Loucy (cell line): ENCODE measurements around the gene PUM1.

Experiments used
- H2AFZ ChIP-seq: fragments of 200-600 bp; sonication (generic); 2 replicates; pipeline ENCODE4 v1.6.0; 2016; ENCODE audit warnings: antibody characterized with exemption, mild to moderate bottlenecking, low read length, moderate library complexity
- H3F3A ChIP-seq: fragments of 200-600 bp; 2 replicates; pipeline ENCODE4 v1.6.0; 2016; ENCODE audit warnings: antibody characterized with exemption, low read depth, mild to moderate bottlenecking
- H3K27me3 ChIP-seq: fragments of 200-600 bp; sonication (generic); 2 replicates; pipeline ENCODE4 v1.6.1; 2014; ENCODE audit warnings: low read length, mild to moderate bottlenecking; ENCODE audit not compliant: insufficient read depth, poor library complexity, severe bottlenecking
- H3K36me3 ChIP-seq: fragments of 200-600 bp; sonication (generic); 2 replicates; pipeline ENCODE4 v1.6.1; 2016; ENCODE audit warnings: low read length; ENCODE audit not compliant: insufficient read depth
- H3K4me1 ChIP-seq: fragments of 200-600 bp; sonication (generic); 2 replicates; pipeline ENCODE4 v1.5.1; 2014; ENCODE audit warnings: low read length, mild to moderate bottlenecking; ENCODE audit not compliant: insufficient read depth, poor library complexity, severe bottlenecking
- H3K4me2 ChIP-seq: fragments of 200-600 bp; sonication (generic); 2 replicates; pipeline ENCODE4 v1.6.0; 2014; ENCODE audit warnings: antibody characterized with exemption, low read length, low read depth, mild to moderate bottlenecking; ENCODE audit not compliant: poor library complexity, severe bottlenecking
- H3K4me3 ChIP-seq: fragments of 200-600 bp; sonication (generic); 2 replicates; pipeline ENCODE4 v1.5.1; 2014; ENCODE audit warnings: low read length, mild to moderate bottlenecking, mixed read lengths; ENCODE audit not compliant: poor library complexity, severe bottlenecking
- H3K79me2 ChIP-seq: fragments of 200-600 bp; sonication (generic); 2 replicates; pipeline ENCODE4 v1.6.1; 2014; ENCODE audit warnings: low read length; ENCODE audit not compliant: insufficient read depth
- H3K9ac ChIP-seq: fragments of 200-600 bp; sonication (generic); 2 replicates; pipeline ENCODE4 v1.6.0; 2014; ENCODE audit warnings: mild to moderate bottlenecking, low read depth, low read length, moderate library complexity; ENCODE audit not compliant: poor library complexity, severe bottlenecking
- H3K9me2 ChIP-seq: fragments of 200-600 bp; sonication (generic); replicated peaks from 2 replicates; pipeline ENCODE4 v1.6.1; 2016; ENCODE audit warnings: low read depth, low read length, mixed read lengths
- H3K9me3 ChIP-seq: fragments of 200-600 bp; sonication (generic); 2 replicates; pipeline ENCODE4 v1.6.1; 2014; ENCODE audit warnings: mild to moderate bottlenecking, antibody characterized with exemption, low read length, low read depth; ENCODE audit not compliant: insufficient read depth
- H4K20me1 ChIP-seq: fragments of 200-600 bp; sonication (generic); 2 replicates; pipeline ENCODE4 v1.6.0; 2014; ENCODE audit warnings: antibody characterized with exemption, low read length, mild to moderate bottlenecking; ENCODE audit not compliant: insufficient read depth, poor library complexity, severe bottlenecking
- EZH2phosphoT487 ChIP-seq: fragments of 200-600 bp; IDR thresholded peaks from 2 replicates; pipeline ENCODE4 v1.6.1; 2018; ENCODE audit warnings: antibody characterized with exemption, mild to moderate bottlenecking, moderate library complexity, borderline replicate concordance
- TF ChIP-seq, protein P1 (sequence below): fragments of 200-600 bp; sonication (generic); conservative IDR thresholded peaks from 2 replicates; pipeline ENCODE4 v1.5.1; 2014; ENCODE audit warnings: mild to moderate bottlenecking, antibody characterized with exemption, low read length

PUM1 gene

GRCh38 chr1:30891227-30891552 lies 174.3 kb downstream of the PUM1 start:
- TF ChIP-seq EZH2phosphoT487: no peak
- TF ChIP-seq, protein P1, sequence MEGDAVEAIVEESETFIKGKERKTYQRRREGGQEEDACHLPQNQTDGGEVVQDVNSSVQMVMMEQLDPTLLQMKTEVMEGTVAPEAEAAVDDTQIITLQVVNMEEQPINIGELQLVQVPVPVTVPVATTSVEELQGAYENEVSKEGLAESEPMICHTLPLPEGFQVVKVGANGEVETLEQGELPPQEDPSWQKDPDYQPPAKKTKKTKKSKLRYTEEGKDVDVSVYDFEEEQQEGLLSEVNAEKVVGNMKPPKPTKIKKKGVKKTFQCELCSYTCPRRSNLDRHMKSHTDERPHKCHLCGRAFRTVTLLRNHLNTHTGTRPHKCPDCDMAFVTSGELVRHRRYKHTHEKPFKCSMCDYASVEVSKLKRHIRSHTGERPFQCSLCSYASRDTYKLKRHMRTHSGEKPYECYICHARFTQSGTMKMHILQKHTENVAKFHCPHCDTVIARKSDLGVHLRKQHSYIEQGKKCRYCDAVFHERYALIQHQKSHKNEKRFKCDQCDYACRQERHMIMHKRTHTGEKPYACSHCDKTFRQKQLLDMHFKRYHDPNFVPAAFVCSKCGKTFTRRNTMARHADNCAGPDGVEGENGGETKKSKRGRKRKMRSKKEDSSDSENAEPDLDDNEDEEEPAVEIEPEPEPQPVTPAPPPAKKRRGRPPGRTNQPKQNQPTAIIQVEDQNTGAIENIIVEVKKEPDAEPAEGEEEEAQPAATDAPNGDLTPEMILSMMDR: no peak

DNA sequence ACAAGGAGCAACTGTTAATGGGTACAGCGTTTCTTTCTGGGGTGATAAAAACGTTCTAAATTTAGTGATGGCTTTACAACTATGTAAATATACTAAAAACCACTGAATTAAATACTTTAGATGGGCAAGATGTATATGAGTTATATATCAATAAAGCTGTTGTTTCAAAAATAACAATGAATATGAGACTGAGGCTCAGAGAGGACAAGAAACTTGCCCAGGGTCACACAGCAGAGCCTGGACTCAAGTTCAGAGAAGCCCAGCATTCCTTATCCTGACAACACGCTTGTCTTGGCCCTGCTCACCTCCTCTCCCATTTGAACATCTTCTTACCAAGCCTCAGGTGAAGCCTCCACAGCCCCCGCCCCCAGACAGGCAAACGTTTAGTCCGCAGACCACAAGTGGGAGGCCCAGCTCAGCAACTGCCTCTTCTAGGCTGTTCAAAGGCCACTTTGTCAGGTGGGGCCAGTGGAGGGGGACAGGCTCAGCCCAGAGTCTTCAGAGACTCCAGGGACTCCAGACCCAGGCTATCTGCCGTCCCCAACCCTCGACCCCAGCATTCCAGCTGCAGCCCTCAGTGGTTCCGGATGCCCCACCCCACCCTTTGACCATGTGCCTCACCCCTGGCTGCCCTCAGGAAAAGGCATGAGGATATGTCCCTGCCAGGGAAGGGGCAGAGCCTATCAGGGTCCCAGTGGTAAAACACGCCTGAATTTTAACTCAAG lies 174.9 kb downstream of the PUM1 start:
- H3K27me3 ChIP-seq: no peaks in the 10 kb centered on the region
- H4K20me1 ChIP-seq: no peaks in the 10 kb centered on the region
- H3K9ac ChIP-seq: no peak overlapping the region

More at GRCh38 chr1:30891227-30891552, 174.3 kb downstream of the PUM1 start:
- no peaks in the 10 kb centered on the region for H3K9me3 ChIP-seq
- no peak overlapping the region for H2AFZ ChIP-seq
- no peaks in the 10 kb centered on the region for H3F3A ChIP-seq
- H3K9me2 ChIP-seq: no peaks in the 10 kb centered on the region
- H3K27me3 ChIP-seq: peaks cover 3% of the 10 kb centered on the region
- no peak overlapping the region for H3K9ac ChIP-seq
- H3K36me3 ChIP-seq: no peaks in the 10 kb centered on the region
- H3K4me2 ChIP-seq: no peak overlapping the region
- H3K79me2 ChIP-seq: no peaks in the 10 kb centered on the region
- H3K4me1 ChIP-seq: no peaks in the 10 kb centered on the region
- no peak overlapping the region for H3K4me3 ChIP-seq
- no peaks in the 10 kb centered on the region for H4K20me1 ChIP-seq

DNA sequence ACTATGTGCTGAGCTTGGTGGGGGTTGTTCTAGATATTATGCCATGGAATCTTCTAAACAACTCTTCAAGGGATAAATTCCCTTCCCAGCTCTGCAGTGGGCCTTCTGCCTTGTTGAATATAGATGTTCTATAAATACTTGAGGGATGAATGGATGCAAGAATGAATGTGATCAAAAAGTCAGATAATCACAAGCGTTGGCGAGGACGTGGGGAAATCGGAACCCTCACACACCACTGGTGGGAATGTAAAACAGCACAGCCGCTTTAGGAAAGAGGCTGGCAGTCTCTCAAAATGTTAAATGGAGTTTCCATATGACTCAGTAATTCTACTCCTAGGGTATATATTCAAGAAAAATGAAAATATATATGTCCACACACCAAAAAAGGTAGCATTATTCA lies 176.0 kb downstream of the PUM1 start:
- H4K20me1 ChIP-seq: no peaks in the 10 kb centered on the region
- H3K4me2 ChIP-seq: no peak overlapping the region
- H3K27me3 ChIP-seq: no peaks in the 10 kb centered on the region
- no peak overlapping the region for H2AFZ ChIP-seq
- H3K4me1 ChIP-seq: no peaks in the 10 kb centered on the region
- no peak overlapping the region for H3K9ac ChIP-seq
- H3K79me2 ChIP-seq: no peaks in the 10 kb centered on the region
- no peaks in the 10 kb centered on the region for H3K9me3 ChIP-seq
- H3K9me2 ChIP-seq: no peaks in the 10 kb centered on the region
- H3K4me3 ChIP-seq: no peak overlapping the region
- H3F3A ChIP-seq: no peaks in the 10 kb centered on the region
- TF ChIP-seq, protein P1: no peak
- H3K36me3 ChIP-seq: no peaks in the 10 kb centered on the region

More for the DNA sequence above, 174.9 kb downstream of the PUM1 start:
- TF ChIP-seq, protein P1: no peak
- TF ChIP-seq EZH2phosphoT487: no peak
- H3K4me1 ChIP-seq: no peaks in the 10 kb centered on the region
- no peak overlapping the region for H2AFZ ChIP-seq
- H3K79me2 ChIP-seq: no peaks in the 10 kb centered on the region
- no peak overlapping the region for H3K4me3 ChIP-seq
- no peak overlapping the region for H3K4me2 ChIP-seq
- no peaks in the 10 kb centered on the region for H3K9me3 ChIP-seq
- no peaks in the 10 kb centered on the region for H3F3A ChIP-seq
- H3K9me2 ChIP-seq: no peaks in the 10 kb centered on the region
- no peaks in the 10 kb centered on the region for H3K36me3 ChIP-seq
